MCF 10A (cell line): Measurements from ENCODE around the gene TMEM200B. TPM values are rescaled to one million over a fixed set of nuclear protein-coding genes. Genes with fewer than 3 reads are reported as not detected.

ENCODE experiments used
- BruUV-seq: library from RNA; stranded (reverse); fragments of 400-500 nt; replicated peaks from 2 replicates; lab custom pipeline; 2021; lab: Mats Ljungman, UMichigan
- CTCF ChIA-PET: fragments of 300-600 bp; sonication (Branson Sonifier 250); formaldehyde crosslinking; extraction: SDS; loops from one replicate; lab custom pipeline; 2021; ENCODE audit warnings: antibody characterized with exemption, inconsistent platforms; lab: Yijun Ruan, JAX
- POLR2A ChIA-PET: fragments of 300-600, 350-650 bp; sonication (Branson Sonifier 250); formaldehyde crosslinking; extraction: SDS; loops from one replicate; lab custom pipeline; 2020; ENCODE audit warnings: antibody characterized with exemption, inconsistent platforms; lab: Yijun Ruan, JAX
- DNase-seq: peaks from one replicate; pipeline ENCODE4 v3.0.0-alpha.2; 2018; ENCODE audit not compliant: unreplicated experiment
- H3K27ac Mint-ChIP-seq: one replicate; pipeline ENCODE4 v1.8.0; 2022; ENCODE audit warnings: mild to moderate bottlenecking, low read depth, mixed read lengths; ENCODE audit not compliant: unreplicated experiment
- H3K27me3 Mint-ChIP-seq: one replicate; pipeline ENCODE4 v1.8.0; 2022; ENCODE audit warnings: mixed read lengths; ENCODE audit not compliant: insufficient read depth, unreplicated experiment
- H3K36me3 Mint-ChIP-seq: one replicate; pipeline ENCODE4 v1.8.0; 2022; ENCODE audit warnings: mild to moderate bottlenecking, moderate library complexity, mixed read lengths; ENCODE audit not compliant: insufficient read depth, unreplicated experiment
- H3K4me1 Mint-ChIP-seq: one replicate; pipeline ENCODE4 v1.8.0; 2022; ENCODE audit warnings: mixed read lengths; ENCODE audit not compliant: insufficient read depth, unreplicated experiment
- H3K4me3 Mint-ChIP-seq: one replicate; pipeline ENCODE4 v1.8.0; 2022; ENCODE audit warnings: mild to moderate bottlenecking, moderate library complexity, mixed read lengths; ENCODE audit not compliant: unreplicated experiment
- H3K9me3 Mint-ChIP-seq: one replicate; pipeline ENCODE4 v1.8.0; 2022; ENCODE audit warnings: mixed read lengths; ENCODE audit not compliant: unreplicated experiment
- CTCF ChIP-seq: fragments of 200-600 bp; IDR thresholded peaks from one replicate; pipeline ENCODE4 v1.8.0; 2022; ENCODE audit warnings: antibody characterized with exemption, mild to moderate bottlenecking; ENCODE audit not compliant: unreplicated experiment
- intact Hi-C: fragments of 100-400 bp; cut with micrococcal nuclease; formaldehyde crosslinking; loops from 2 replicates; pipeline ENCODE4 v1.14.1; 2022
- total RNA-seq: library from RNA; stranded (reverse); gene quantifications from 2 replicates; pipeline ENCODE4 v1.2.3, GENCODE V29; 2022

The TMEM200B gene
- total RNA-seq, 1 experiment from 2014 or later, result not detected

GRCh38 chr1:29145739-29146437 is 22.2 kb upstream of the TMEM200B start:
- CTCF ChIA-PET, result no interaction called here
- no peak for TF ChIP-seq CTCF
- Mint-ChIP-seq H3K4me1 (no peaks in the 10 kb centered on the region), H3K4me3 (no peak overlapping the region), H3K36me3 (peaks cover 79% of the 10 kb centered on the region), H3K27ac (no peak overlapping the region), H3K27me3 (no peaks in the 10 kb centered on the region), H3K9me3 (no peaks in the 10 kb centered on the region)
- peak; percentile 47 for DNase-seq
- no TSS peak for BruUV-seq
- POLR2A ChIA-PET, result interaction anchor here (1.0 kb wide), 1 partner anchor 15 kb away, joined by 3 read pairs; no protein-coding TSS in a partner anchor
- intact Hi-C loops, result no loop called here

GRCh38 chr1:29144178-29144577 is 20.5 kb upstream of the TMEM200B start:
- DNase-seq, result no peak
- no peaks in the 10 kb centered on the region for H3K9me3 Mint-ChIP-seq
- no peaks in the 10 kb centered on the region for H3K27me3 Mint-ChIP-seq
- TF ChIP-seq CTCF, result no peak
- intact Hi-C loops, result no loop called here
- CTCF ChIA-PET, result no interaction called here
- H3K36me3 Mint-ChIP-seq, result peaks cover 62% of the 10 kb centered on the region
- POLR2A ChIA-PET, result no interaction called here
- H3K27ac Mint-ChIP-seq, result no peak overlapping the region
- no TSS peak for BruUV-seq
- no peaks in the 10 kb centered on the region for H3K4me1 Mint-ChIP-seq
- H3K4me3 Mint-ChIP-seq, result no peak overlapping the region

- BruUV-seq, result no TSS peak
- Mint-ChIP-seq H3K27me3 (no peaks in the 10 kb centered on the region), H3K4me1 (no peaks in the 10 kb centered on the region), H3K27ac (no peak overlapping the region), H3K9me3 (no peaks in the 10 kb centered on the region), H3K4me3 (no peak overlapping the region), H3K36me3 (peaks cover 47% of the 10 kb centered on the region)
- no peak for TF ChIP-seq CTCF
- POLR2A ChIA-PET, result no interaction called here
- CTCF ChIA-PET, result no interaction called here
- DNase-seq, result no peak
- intact Hi-C loops, result no loop called here
Observed at GRCh38 chr1:29142714-29143113, 19.0 kb upstream of the TMEM200B start.

- peak; percentile 67 for DNase-seq
- BruUV-seq, result no TSS peak
- CTCF ChIA-PET, result no interaction called here
- POLR2A ChIA-PET, result no interaction called here
- Mint-ChIP-seq H3K27ac (no peak overlapping the region), H3K9me3 (no peaks in the 10 kb centered on the region), H3K4me3 (no peak overlapping the region), H3K27me3 (no peaks in the 10 kb centered on the region), H3K36me3 (no peaks in the 10 kb centered on the region), H3K4me1 (peaks cover 8% of the 10 kb centered on the region)
- TF ChIP-seq CTCF, result no peak
- intact Hi-C loops, result no loop called here
Observed at GRCh38 chr1:29136391-29136915, 12.8 kb upstream of the TMEM200B start.
